GM12874 (cell line): ENCODE data around the gene HMG20A.

Experiments
- CTCF ChIP-seq: IDR thresholded peaks from 2 replicates; pipeline ENCODE4 v1.5.1; 2011; ENCODE audit warnings: low read depth, mild to moderate bottlenecking, control low read depth, low read length, moderate library complexity; ENCODE audit not compliant: insufficient read depth

The HMG20A gene

GRCh38 chr15:77510066-77511057 lies 89.7 kb downstream of the HMG20A start:
- TF ChIP-seq CTCF = no peak

GRCh38 chr15:77511869-77512268 lies 91.2 kb downstream of the HMG20A start:
- no peak for TF ChIP-seq CTCF

DNA sequence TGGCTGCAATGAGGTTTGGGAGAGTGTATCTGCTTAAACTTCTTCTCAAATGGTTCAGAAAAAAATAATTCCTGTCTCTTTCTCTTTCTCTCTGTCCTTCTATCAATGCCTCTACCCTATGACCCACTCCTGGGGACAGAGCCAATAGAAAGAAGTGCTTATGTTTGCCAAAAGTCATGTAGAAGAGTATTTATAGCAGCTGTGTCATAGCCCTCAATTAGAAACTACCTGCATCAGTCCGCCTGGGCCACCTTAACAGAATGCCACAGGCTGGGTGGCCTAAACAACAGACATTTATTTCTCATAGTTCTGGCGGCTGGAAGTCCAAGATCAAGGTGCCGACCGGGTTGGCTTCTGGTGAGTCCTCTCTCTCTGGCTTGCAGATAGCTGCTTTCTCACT lies 92.5 kb downstream of the HMG20A start:
- TF ChIP-seq CTCF = no peak

DNA sequence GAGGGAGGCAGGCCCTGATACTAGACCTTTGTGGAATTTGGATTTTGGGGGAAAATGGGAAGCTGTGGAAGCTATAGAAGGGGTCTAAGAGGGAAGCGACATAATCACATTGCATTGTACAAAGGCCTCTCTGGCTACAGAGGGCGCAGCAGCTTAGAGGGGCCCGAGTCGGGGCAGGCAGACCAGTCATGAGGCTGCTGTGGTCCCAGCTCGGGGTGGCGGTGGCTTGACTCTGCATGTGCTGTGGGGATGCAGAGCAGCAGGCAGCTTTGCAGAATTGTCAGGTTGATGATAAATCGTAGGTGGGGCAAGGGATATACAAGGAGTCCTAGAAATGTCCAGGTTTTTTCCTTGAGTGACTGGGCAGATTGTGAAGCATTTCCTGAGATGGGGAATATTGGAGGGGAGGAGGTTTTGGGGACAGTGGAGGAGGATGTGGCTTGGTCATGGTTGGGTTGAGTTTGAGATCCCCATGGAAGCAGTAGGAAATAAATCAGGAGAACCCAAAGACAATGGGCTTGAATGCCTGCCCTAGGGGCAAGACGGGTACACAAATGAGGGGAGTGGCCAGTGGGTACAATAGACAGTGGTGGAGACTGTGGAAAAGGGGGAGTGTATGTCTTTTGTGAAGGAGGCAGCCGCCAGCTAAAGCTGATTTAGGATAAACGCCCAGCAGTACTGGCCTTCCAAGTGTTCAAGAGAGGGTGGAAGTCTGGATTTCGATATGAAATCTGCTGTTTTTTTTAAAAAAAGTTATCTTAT lies 94.1 kb downstream of the HMG20A start:
- TF ChIP-seq CTCF = no peak

- no peak for TF ChIP-seq CTCF
These were observed 94.9 kb downstream of the HMG20A start for GRCh38 chr15:77515613-77516012.

- no peak for TF ChIP-seq CTCF
These were observed 95.4 kb downstream of the HMG20A start for GRCh38 chr15:77516076-77516475.

- TF ChIP-seq CTCF = no peak
These were observed 96.1 kb downstream of the HMG20A start for GRCh38 chr15:77516786-77517185.
